Superior temporal gyrus (tissue), 1 donor: ENCODE data around the gene FOXP1.
A peak's percentile ranks its signal among the peaks of the same experiment; 100 is the strongest.

ENCODE experiments used
- DNase-seq: peaks from one replicate; pipeline ENCODE4 v3.0.0-alpha.2; 2016; ENCODE audit errors: extremely low spot score

The FOXP1 gene

DNA sequence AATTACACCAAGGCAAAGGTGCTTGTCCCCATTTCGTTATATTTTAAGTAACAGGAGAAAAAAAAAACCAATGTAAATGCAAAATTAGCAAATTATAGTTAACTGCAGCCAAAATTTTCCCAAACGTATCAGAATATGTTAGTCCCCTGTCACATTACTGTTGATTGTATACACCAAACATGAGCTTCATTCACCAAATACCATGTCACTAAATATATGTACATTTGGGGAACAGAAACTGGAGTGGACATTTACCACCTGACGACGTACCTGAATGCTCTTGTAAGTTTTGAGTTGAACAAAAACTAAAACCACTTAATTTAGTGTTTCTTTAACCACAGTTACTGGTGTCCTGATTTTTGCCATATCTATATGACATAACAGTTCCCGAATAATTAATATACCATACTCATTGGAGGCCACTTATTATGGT, 3.3 kb upstream of the FOXP1 start:
- no peak for DNase-seq

- peak; percentile 84 for DNase-seq
Measured at GRCh38 chr3:71585887-71586809, 2.6 kb upstream of the FOXP1 start.

DNA sequence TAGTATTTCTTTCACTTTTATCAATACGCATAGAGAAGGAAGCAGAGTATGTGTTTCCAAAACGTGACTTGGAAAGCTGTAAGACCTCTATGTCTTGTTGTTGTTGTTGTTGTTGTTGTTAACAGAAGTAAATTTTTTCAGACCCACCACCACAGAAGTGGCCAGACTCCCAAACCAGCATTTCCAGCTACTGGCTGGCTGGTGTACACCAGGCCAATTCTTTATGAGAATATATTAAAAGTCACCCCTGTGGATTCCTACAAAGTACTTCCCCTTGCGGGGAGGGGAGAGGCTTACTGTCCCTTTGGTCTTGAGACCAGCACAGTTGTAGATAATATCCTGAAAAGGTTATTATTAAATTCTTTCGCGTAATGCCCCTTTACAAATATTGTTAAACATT, 1.6 kb upstream of the FOXP1 start:
- peak; percentile 71 for DNase-seq

DNA sequence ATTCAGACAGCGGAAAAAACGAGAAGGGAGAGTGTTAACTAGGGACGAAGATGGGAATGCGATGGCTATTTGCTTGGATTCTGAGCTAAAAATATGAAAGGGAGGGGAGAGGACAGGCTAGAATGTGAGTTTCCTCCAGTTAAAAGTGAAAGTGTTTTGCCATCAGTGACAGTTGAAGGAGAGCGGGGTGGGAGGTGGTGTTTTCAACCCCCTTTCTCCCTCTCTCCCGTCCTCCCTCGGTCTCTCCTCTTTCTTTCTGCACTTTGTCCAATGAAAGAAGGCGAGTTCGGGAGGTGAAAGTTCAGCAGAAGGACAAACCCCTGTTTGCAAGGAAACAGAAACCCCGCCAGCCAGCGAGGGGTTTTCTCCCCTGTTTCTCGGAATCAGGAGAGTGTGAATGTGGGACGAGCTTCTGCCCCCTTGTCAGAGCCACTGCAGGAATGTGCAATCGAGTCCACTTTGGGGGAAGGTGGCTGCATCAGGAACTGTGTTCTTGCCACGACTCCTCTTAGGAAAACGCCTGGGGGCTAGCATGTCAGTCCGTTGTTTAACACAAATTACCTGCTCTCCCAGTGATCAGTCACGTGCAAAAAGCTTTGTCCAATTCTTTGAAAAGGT, 975 bp upstream of the FOXP1 start:
- DNase-seq = peak; percentile 83

DNA sequence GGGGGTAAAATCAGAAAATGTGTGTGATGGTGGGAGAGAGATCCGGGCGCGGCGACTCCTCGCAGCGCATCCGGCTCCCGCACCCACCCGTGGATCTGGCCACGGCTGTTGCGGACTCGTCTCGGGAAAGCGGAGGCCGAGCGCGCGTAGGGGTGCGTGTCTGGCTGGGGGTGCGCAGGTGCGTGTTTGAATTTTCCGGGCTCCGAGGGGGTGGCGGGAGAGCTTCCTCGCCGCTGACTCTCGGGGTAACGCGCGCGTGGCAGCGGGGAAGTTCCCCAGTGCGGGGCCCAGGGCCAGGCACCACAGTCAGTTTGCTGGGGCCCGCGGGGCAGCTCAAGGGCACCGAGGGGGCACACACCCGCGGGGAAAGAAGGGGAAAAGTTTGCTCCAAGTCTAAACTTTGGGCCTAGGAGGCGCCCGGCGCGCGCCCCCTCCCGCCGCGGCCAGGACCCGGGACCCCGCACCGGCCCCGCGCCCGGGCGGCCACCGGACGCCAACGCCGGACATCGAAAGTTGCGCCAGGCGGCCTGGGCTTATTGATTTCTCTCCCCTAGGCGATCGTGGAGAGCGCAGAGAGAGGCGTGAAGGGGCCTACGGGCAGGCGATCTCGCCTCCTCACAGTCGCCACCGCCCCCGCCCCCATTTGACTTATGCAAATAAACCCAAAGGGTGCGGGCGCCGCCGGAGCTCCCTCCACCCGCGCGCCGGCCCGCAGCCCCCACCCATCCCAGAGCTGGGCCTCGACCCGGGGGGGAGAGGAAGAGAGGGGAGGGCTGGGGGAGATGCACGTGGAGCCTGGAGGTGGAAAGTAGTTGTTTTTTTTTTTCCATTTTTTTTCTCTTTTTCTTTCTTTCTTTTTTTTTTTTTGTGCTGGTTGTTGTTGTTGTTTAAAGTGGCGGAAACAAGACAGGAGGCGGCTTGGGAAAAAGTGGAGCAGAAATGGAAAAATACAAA, 639 bp downstream of the FOXP1 start:
- no peak for DNase-seq

GRCh38 chr3:71582036-71582611, 1.4 kb downstream of the FOXP1 start:
- peak; percentile 42 for DNase-seq

GRCh38 chr3:71581457-71582035, 2.0 kb downstream of the FOXP1 start:
- DNase-seq = peak; percentile 33

GRCh38 chr3:71580636-71581456, 2.7 kb downstream of the FOXP1 start:
- DNase-seq = peak; percentile 27

DNA sequence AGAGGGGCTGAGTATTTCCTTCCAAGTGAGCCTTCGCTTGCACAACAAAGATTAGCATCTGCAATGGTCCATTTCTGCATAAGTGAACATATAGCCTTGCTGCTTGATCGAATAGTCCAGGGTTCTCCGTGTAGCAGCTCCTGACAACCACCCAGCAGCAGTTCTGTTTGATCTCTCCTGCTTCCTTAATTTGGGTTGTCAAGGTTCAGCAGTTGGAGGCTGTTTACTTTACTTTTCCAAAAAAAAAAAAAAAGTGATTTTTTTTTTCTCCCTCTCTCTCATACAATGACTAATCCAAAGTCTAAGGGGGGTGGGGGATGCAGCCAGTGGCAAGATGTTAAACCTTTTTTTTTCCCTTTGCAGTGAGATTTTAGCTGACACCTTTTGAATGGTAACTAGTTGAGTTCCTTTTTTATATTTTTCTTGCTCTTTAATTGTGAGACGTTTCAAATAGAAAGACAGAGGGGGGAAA, 3.6 kb downstream of the FOXP1 start:
- no peak for DNase-seq

GRCh38 chr3:71579326-71579934, 4.1 kb downstream of the FOXP1 start:
- DNase-seq = peak; percentile 64

- peak; percentile 30 for DNase-seq
Measured at GRCh38 chr3:71578054-71578751, 5.3 kb downstream of the FOXP1 start.

GRCh38 chr3:71577011-71577410, 6.5 kb downstream of the FOXP1 start:
- no peak for DNase-seq

DNA sequence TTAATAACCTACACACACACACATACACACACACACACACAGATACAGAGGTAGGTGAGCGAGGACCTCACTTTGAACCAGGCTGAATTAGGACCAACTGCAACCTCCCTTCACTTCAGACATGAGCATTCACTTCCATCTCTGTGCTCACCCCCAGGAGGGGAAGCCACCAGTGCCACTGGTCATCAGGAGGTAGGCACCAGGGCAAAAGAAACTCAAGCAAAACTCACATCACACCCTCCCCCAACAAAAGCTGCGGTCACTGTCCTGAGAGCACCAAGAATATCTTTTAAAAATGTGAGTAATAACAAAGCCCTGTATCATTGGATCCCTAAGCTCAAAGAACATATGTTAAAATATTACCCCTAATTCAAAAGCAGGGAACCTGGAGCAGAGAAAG, 8.1 kb downstream of the FOXP1 start:
- DNase-seq = no peak

DNA sequence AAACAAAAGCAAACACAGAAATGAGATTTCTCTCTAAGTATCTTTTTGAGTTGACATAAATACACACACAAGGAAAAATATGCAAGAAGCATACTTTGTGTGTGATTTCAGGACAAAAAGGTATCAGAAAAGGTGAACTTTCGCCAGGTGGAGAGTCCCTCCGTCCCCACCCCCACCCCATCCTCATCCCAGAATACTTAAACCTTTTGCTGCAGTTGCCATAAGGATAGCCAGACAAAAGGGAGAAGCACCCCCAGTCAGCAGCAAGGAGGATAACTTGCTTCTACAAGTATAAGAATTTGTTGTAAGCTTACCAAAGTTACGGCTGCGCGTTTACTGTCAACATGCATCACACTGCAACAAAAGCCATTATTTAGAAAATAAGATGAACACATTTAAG, 10.3 kb downstream of the FOXP1 start:
- DNase-seq = no peak

DNA sequence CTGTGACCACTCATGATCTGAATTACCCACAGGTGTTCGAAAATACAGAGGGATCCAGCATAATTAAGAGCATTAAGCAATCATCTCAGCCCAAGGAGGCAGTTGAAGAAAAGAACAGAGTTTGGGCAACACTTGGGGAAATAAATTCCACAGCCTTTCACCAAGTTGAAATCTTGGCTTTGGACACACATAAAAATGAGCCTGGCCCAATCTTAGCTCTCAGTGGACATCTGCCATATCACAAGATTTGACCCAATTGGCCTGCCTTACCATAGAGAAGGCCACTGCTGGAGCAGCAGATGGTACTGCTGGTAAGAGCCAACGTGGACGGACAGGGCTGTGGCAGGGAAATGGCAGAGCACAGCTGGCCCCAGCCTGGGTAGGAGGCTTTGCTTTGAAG, 13.0 kb downstream of the FOXP1 start:
- no peak for DNase-seq

DNA sequence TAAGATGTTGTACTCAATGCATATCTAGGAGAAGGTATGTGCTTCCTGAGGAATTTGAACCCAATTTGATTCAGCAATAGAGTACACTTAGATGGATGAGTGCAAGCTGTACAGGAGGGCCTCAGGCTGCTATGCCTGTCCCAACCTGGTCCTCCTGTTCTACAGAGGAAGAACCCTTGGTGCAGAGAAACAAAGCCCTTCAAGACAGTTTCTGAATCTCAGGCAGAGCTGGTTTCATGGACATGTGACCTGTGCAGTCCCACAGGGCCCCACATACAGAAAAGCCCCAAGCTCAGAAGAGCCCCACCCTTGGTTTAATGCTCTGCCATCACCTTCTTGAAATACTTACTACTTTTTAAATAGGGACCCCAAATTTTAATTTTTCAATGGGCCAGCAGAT, 15.3 kb downstream of the FOXP1 start:
- no peak for DNase-seq

GRCh38 chr3:71566776-71567175, 16.8 kb downstream of the FOXP1 start:
- DNase-seq = no peak

- DNase-seq = no peak
Measured at GRCh38 chr3:71565976-71566375, 17.6 kb downstream of the FOXP1 start.

DNA sequence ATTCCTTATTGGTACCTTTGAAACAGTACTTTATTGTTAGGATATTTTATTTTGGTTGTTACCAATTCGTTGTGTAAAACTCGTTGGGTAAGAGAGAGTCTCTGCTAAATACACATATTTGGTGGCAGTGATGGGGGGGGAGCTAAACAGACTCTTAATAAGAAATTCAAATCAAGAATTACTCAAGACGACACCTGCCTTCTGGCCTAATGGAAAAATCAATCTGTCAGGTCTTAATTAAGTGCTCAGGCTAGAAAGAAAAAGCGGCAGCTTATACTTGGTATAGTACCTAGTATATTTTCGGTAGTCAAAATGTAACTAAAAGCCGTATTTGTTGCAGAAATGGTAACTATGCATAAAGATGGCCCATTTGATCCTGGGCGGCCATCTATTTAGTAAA, 18.2 kb downstream of the FOXP1 start:
- DNase-seq = no peak
